GM19463 (cell line): ENCODE data around the gene SHC2.

Source experiments
- ATAC-seq: cut with Tn5 transposase; IDR thresholded peaks from one replicate; pipeline ENCODE4 v1.9.1; 2021; ENCODE audit warnings: mild to moderate bottlenecking, moderate library complexity; ENCODE audit not compliant: unreplicated experiment

Gene SHC2

DNA sequence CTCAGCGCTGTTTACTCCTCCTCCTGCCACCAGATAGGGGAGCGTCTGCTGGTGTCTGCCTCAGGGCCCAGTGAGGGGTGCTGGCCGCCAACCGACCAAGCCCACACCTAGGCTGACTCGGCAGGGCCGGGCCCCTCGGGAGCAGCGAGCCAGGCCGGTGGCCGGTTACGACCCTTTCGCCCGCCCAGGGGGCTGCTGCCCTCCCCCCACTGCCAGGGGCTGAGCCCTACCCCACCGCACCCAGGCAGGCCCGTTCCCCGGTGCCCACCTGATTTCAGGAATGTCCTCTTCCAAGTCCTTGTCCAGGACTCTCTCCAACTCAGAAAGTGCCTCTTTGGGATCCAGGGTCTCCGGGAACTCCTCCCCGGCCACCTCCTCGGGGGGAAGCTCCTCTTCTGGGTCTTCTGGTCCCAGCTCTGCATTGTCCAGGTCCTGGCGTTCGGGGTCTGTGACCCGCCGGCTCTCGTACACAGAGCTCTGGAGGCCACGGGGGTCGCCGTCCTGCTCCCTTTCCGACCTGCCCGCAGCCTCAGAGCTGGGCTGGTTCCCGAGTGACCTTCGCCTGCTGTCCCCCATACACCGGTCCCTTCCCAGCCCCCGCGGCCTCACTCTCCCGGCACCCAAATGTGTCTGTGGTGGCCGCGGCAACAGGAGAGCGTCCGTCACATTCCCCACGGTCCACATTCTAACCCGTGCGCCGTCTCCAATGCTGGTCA lies 85.3 kb downstream of the SHC2 start:
- ATAC-seq: no peak

DNA sequence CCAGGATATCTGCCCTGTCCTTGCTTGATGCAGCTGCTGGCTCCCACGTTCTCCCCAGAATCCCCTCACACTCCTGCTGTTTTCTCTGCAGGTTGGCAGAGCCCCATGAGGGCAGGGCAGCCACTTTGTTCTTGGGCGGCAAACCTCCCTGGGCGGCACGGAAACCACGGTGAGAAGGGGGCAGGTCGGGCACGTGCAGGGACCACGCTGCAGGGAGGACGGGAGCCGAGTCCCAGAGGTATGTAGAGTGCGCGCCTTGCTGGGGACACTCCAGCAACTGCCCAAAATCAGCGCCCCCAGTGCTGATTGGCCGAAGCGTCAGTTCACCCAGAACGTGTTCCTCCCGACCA lies 86.0 kb downstream of the SHC2 start:
- no peak for ATAC-seq

DNA sequence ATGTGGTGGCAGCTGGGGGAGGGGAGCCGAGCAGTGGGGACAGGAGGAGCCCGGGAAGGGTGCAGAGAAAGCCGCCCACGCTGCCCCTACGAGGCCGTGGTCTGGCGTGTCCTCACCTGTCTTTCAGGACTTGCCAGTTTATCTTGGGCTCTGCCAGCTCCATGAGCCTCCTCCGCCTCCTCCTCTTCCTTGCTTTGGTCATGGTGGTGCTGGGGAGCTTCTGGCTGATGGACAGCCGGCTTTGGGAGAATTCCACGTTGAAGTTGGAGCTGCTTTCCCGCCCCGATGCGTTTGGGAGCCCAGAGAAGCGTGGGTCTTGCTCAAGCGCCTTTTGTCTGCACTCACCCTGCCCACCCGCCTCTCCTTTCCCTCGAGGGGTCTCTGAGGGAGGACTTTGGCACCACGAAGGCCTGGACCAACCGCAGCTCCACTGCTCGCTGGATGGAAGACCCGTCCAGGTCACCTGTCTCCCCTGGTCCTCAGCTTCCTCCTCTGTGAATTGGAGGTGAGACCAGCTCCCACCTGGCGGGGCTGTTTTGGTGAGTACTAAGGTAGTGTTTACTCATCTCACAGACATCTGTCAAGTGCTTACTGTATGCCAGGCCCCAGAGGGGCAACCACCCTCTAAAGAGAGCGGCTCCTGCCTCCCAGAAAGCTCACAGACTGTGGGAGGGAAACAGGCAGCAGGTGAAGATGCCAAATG lies 86.5 kb downstream of the SHC2 start:
- ATAC-seq: no peak

DNA sequence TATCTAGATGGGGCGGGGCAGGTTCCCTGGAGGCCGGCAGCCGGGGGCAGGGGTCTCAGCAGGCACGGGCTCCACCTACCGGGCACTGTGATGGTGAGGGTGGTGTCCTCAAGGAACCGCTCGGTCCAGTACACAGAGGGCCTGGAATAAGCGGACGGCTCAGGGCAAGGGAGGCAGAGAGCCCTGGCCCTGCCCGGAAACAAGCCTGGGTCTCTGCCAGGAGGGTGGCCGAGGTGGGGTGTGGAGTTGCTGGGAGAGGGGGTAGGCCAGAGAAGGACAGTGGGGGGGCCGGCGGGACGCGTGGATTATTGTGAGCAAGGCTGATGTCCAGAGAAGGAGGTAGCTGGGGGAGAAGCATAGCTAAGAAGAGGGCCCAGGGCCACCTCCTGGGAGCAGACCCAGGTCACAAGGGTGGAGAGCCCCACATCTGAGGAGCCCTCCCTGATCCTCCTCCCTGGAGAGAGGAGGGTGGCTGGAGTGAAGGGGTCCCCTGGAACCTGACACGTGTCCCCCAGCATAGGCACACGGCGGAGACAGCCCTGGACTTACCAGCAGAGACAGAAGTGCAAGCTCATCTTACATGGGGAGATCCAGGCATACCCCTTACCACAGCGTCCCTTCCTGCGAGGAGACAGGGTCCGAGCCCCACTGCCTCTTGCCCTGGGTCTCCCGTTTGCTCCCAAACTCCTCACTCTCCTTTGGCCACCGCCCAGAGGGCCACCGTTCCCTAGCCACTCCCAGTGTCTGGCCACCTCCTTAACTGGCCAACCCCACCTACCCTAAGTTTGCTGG lies 87.2 kb downstream of the SHC2 start:
- no peak for ATAC-seq

GRCh38 chr19:372306-372890 lies 88.4 kb downstream of the SHC2 start:
- ATAC-seq: no peak

GRCh38 chr19:371501-372168 lies 89.2 kb downstream of the SHC2 start:
- ATAC-seq: no peak

DNA sequence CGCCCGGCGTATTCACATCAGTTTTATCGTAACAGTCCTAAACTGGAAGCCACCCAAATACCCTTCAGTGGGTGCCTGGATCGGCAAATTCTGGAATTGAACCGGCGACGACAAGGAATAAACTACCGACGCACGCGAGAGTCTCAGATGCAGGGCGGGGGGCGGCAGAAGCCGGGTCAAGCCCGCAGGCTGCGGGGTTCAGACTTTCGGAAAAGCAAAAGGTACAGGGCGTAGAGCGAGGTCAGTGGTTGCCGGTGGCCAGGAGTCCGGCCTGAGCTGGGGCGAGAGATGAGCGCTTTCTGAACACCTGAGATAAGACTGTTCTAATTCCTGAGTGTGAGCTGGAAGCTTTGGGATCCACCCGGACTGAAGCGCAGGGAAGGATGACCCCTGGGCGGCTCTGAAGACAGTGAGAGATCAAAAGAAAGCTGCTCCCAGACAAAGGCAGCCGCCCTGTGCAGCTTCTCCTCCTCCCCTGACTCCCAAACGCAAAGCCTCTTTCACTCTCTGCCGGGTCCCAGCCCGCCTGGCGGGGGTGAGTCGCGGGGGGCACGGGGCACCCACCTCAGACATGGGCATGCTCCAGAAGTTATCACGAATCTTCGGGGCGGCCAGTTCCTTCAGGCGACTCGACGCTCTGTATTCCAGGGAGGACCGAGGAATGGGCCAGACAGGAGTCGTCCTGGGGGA lies 90.0 kb downstream of the SHC2 start:
- no peak for ATAC-seq

- no peak for ATAC-seq
These were observed 91.0 kb downstream of the SHC2 start for GRCh38 chr19:369876-370275.

GRCh38 chr19:369256-369655 lies 91.6 kb downstream of the SHC2 start:
- no peak for ATAC-seq

DNA sequence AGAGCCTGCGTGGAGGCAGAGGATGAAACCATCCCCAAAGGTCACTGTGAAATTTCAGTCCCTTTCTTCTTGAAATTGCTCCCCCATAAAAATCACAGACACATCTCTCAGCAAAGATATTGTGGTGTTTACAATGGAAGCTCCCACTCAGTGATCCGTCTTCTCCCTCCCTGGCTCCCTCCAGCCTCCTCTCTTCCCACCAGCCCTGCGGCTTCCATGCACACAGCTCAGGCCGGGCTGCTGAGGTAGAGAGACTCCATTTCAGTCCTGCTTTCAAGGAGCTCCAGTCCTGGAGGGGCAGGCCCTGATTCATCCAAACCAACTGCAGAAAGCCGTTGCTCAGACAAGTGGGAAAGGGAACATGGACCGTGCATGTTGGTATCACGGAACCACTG lies 92.2 kb downstream of the SHC2 start:
- no peak for ATAC-seq

GRCh38 chr19:367963-368629 lies 92.7 kb downstream of the SHC2 start:
- ATAC-seq: no peak

GRCh38 chr19:367561-367960 lies 93.3 kb downstream of the SHC2 start:
- no peak for ATAC-seq

GRCh38 chr19:366951-367350 lies 93.9 kb downstream of the SHC2 start:
- no peak for ATAC-seq
